CD4-positive, CD25-positive, alpha-beta regulatory T cell (primary cell): ENCODE data around the gene SPDEF. TPM values are rescaled to one million over a fixed set of nuclear protein-coding genes. Genes with fewer than 3 reads are reported as not detected.

Source experiments
- ATAC-seq, 2 donors: fragments of 150-1000 bp; cut with Tn5 transposase; one replicate each; pipeline ENCODE4 v1.10.0; 2021; ENCODE audit warnings: low read depth in 2 of 2, moderate number of reproducible peaks in 2 of 2, moderate library complexity in 1 of 2
- DNase-seq, 3 donors: peaks; one replicate each; pipeline versions ENCODE4 v3.0.0 to v3.0.0-alpha.2; 2012 to 2022; ENCODE audit warnings: mixed read lengths in 1 of 3
- H3K27ac ChIP-seq: one replicate; pipeline ENCODE4 v1.7.0; 2013; ENCODE audit warnings: mild to moderate bottlenecking, low read length; ENCODE audit not compliant: insufficient read depth, poor library complexity, severe bottlenecking
- H3K27me3 ChIP-seq: one replicate; pipeline ENCODE4 v1.7.0; 2013; ENCODE audit warnings: low read length; ENCODE audit not compliant: control insufficient read depth, insufficient read depth
- H3K36me3 ChIP-seq: one replicate; pipeline ENCODE4 v1.7.0; 2013; ENCODE audit warnings: mild to moderate bottlenecking, low read length, moderate library complexity; ENCODE audit not compliant: control insufficient read depth, insufficient read depth
- H3K4me1 ChIP-seq: 2 replicates; pipeline ENCODE4 v1.7.0; 2013; ENCODE audit warnings: mild to moderate bottlenecking, low read length; ENCODE audit not compliant: insufficient read depth, control insufficient read depth, poor library complexity, severe bottlenecking
- H3K4me3 ChIP-seq: one replicate; pipeline ENCODE4 v1.7.0; 2013; ENCODE audit warnings: low read depth, mild to moderate bottlenecking, low read length, moderate library complexity
- H3K9me3 ChIP-seq, 2 experiments: 1 replicate in 1 of 2; 2 replicates in 1 of 2; pipeline ENCODE4 v1.7.0; 2013; ENCODE audit warnings: low read length in 2 of 2, mild to moderate bottlenecking in 1 of 2, moderate library complexity in 1 of 2; ENCODE audit not compliant: control insufficient read depth in 2 of 2
- H3K27ac Mint-ChIP-seq, 3 donors: one replicate each; pipeline ENCODE4 v1.8.0; 2020 to 2022; ENCODE audit warnings: mild to moderate bottlenecking in 3 of 3, mixed read lengths in 3 of 3, moderate library complexity in 2 of 3
- H3K27me3 Mint-ChIP-seq: one replicate; pipeline ENCODE4 v1.8.0; 2022; ENCODE audit warnings: mild to moderate bottlenecking, mixed read lengths
- H3K36me3 Mint-ChIP-seq: one replicate; pipeline ENCODE4 v1.8.0; 2020; ENCODE audit warnings: mixed read lengths
- H3K4me1 Mint-ChIP-seq, 4 donors: one replicate each; pipeline ENCODE4 v1.8.0; 2020 to 2022; ENCODE audit warnings: mixed read lengths in 4 of 4, mild to moderate bottlenecking in 1 of 4
- H3K4me3 Mint-ChIP-seq, 4 donors: one replicate each; pipeline ENCODE4 v1.8.0; 2020 to 2022; ENCODE audit warnings: mild to moderate bottlenecking in 4 of 4, mixed read lengths in 4 of 4, moderate library complexity in 3 of 4
- H3K9me3 Mint-ChIP-seq, 7 donors: one replicate each; pipeline ENCODE4 v1.8.0; 2020 to 2022; ENCODE audit warnings: mixed read lengths in 7 of 7, mild to moderate bottlenecking in 3 of 7, moderate library complexity in 2 of 7
- polyA plus RNA-seq, 4 donors: library from polyadenylated mRNA; unstranded; fragments of 300-500 nt; fragmentation: Illumina TruSeq; gene quantifications; one replicate each; pipeline ENCODE4 v1.2.3, GENCODE V29; 2021
- total RNA-seq: library from RNA; stranded (reverse); gene quantifications from one replicate; pipeline ENCODE4 v1.2.3, GENCODE V29; 2022

The SPDEF gene
- total and polyA plus RNA-seq, 5 donors from 2014 or later = 0.35 TPM; not detected in 4

GRCh38 chr6:34539181-34539580 is 16.9 kb downstream of the SPDEF start:
- Histone ChIP-seq H3K9me3 (no peaks in the 10 kb centered on the region), H3K27ac (no peak overlapping the region), H3K27me3 (no peaks in the 10 kb centered on the region), H3K4me3 (no peak overlapping the region), H3K4me1 (no peaks in the 10 kb centered on the region), H3K36me3 (no peaks in the 10 kb centered on the region)
- no peaks in the 10 kb centered on the region for H3K36me3 Mint-ChIP-seq
- no peak overlapping the region for H3K4me3 Mint-ChIP-seq
- DNase-seq (no peak), ATAC-seq (no peak)
- H3K27me3 Mint-ChIP-seq = no peaks in the 10 kb centered on the region
- no peaks in the 10 kb centered on the region for H3K4me1 Mint-ChIP-seq
- no peaks in the 10 kb centered on the region for H3K9me3 Mint-ChIP-seq
- no peak overlapping the region for H3K27ac Mint-ChIP-seq

GRCh38 chr6:34538581-34538980 is 17.5 kb downstream of the SPDEF start:
- H3K9me3 ChIP-seq = no peaks in the 10 kb centered on the region
- Mint-ChIP-seq H3K27me3 (no peaks in the 10 kb centered on the region), H3K4me3 (no peak overlapping the region)

GRCh38 chr6:34537922-34538550 is 18.1 kb downstream of the SPDEF start:
- Histone ChIP-seq H3K36me3 (no peaks in the 10 kb centered on the region), H3K27me3 (no peaks in the 10 kb centered on the region), H3K27ac (no peak overlapping the region), H3K4me1 (no peaks in the 10 kb centered on the region), H3K9me3 (no peaks in the 10 kb centered on the region), H3K4me3 (no peak overlapping the region)
- Mint-ChIP-seq H3K4me3 (no peak overlapping the region), H3K4me1 (no peaks in the 10 kb centered on the region), H3K27me3 (no peaks in the 10 kb centered on the region), H3K9me3 (no peaks in the 10 kb centered on the region), H3K36me3 (no peaks in the 10 kb centered on the region), H3K27ac (no peak overlapping the region)
- DNase-seq = no peak
- ATAC-seq = no peak

More at GRCh38 chr6:34538581-34538980, 17.5 kb downstream of the SPDEF start:
- Histone ChIP-seq H3K4me3 (no peak overlapping the region), H3K27ac (no peak overlapping the region), H3K36me3 (no peaks in the 10 kb centered on the region), H3K4me1 (no peaks in the 10 kb centered on the region), H3K27me3 (no peaks in the 10 kb centered on the region)
- Mint-ChIP-seq H3K9me3 (no peaks in the 10 kb centered on the region), H3K4me1 (no peaks in the 10 kb centered on the region), H3K36me3 (no peaks in the 10 kb centered on the region), H3K27ac (no peak overlapping the region)
- ATAC-seq (no peak), DNase-seq (no peak)

- H3K4me1 Mint-ChIP-seq = no peaks in the 10 kb centered on the region
- H3K4me3 ChIP-seq = no peak overlapping the region
These were observed 18.9 kb downstream of the SPDEF start for GRCh38 chr6:34536959-34537848.

GRCh38 chr6:34536251-34536958 is 19.7 kb downstream of the SPDEF start:
- Mint-ChIP-seq H3K9me3 (no peaks in the 10 kb centered on the region), H3K27me3 (no peaks in the 10 kb centered on the region), H3K4me1 (no peaks in the 10 kb centered on the region), H3K27ac (no peak overlapping the region), H3K36me3 (no peaks in the 10 kb centered on the region), H3K4me3 (no peak overlapping the region)
- H3K4me1 ChIP-seq = no peaks in the 10 kb centered on the region
- no peaks in the 10 kb centered on the region for H3K9me3 ChIP-seq
- H3K4me3 ChIP-seq = no peak overlapping the region
- H3K36me3 ChIP-seq = no peaks in the 10 kb centered on the region
- DNase-seq = no peak
- ATAC-seq = no peak
- no peaks in the 10 kb centered on the region for H3K27me3 ChIP-seq
- no peak overlapping the region for H3K27ac ChIP-seq

More at GRCh38 chr6:34536959-34537848, 18.9 kb downstream of the SPDEF start:
- no peak for DNase-seq
- H3K27me3 ChIP-seq = no peaks in the 10 kb centered on the region
- no peaks in the 10 kb centered on the region for H3K9me3 ChIP-seq
- no peaks in the 10 kb centered on the region for H3K4me1 ChIP-seq
- H3K36me3 ChIP-seq = no peaks in the 10 kb centered on the region
- ATAC-seq = no peak
- Mint-ChIP-seq H3K27me3 (no peaks in the 10 kb centered on the region), H3K36me3 (no peaks in the 10 kb centered on the region), H3K4me3 (no peak overlapping the region), H3K27ac (no peak overlapping the region), H3K9me3 (no peaks in the 10 kb centered on the region)
- no peak overlapping the region for H3K27ac ChIP-seq

- Histone ChIP-seq H3K4me1 (no peaks in the 10 kb centered on the region), H3K36me3 (no peaks in the 10 kb centered on the region), H3K9me3 (no peaks in the 10 kb centered on the region), H3K27me3 (no peaks in the 10 kb centered on the region), H3K27ac (no peak overlapping the region), H3K4me3 (no peak overlapping the region)
- H3K4me3 Mint-ChIP-seq = no peak overlapping the region
- ATAC-seq = no peak
- no peaks in the 10 kb centered on the region for H3K27me3 Mint-ChIP-seq
- no peaks in the 10 kb centered on the region for H3K36me3 Mint-ChIP-seq
- no peaks in the 10 kb centered on the region for H3K4me1 Mint-ChIP-seq
- H3K9me3 Mint-ChIP-seq = no peaks in the 10 kb centered on the region
- no peak overlapping the region for H3K27ac Mint-ChIP-seq
- no peak for DNase-seq
These were observed 20.5 kb downstream of the SPDEF start for GRCh38 chr6:34535646-34536045.

- Mint-ChIP-seq H3K4me1 (no peaks in the 10 kb centered on the region), H3K36me3 (no peaks in the 10 kb centered on the region), H3K9me3 (no peaks in the 10 kb centered on the region), H3K27me3 (no peaks in the 10 kb centered on the region), H3K27ac (no peak overlapping the region), H3K4me3 (no peak overlapping the region)
- Histone ChIP-seq H3K27ac (no peak overlapping the region), H3K9me3 (no peaks in the 10 kb centered on the region), H3K4me1 (no peaks in the 10 kb centered on the region), H3K4me3 (no peak overlapping the region), H3K27me3 (no peaks in the 10 kb centered on the region), H3K36me3 (no peaks in the 10 kb centered on the region)
- DNase-seq (no peak), ATAC-seq (no peak)
These were observed 20.9 kb downstream of the SPDEF start for GRCh38 chr6:34535199-34535598.
